BLaER1 treated with 17β-estradiol and CSF1 and Interleukin-3, amounts not matched to agents 10 nM and 100 nM (cell line): ENCODE data around the gene TMEM266.
A peak's percentile ranks its signal among the peaks of the same experiment; 100 is the strongest.

Experiments
- H3K27ac ChIP-seq, 11 experiments: shearing (Covaris generic); formaldehyde crosslinking; 2 replicates each; pipeline ENCODE4 v1.8.1; 2022
- H3K27me3 ChIP-seq, 11 experiments: shearing (Covaris generic); formaldehyde crosslinking; 2 replicates each; pipeline ENCODE4 v1.8.1; 2022
- H3K36me3 ChIP-seq, 11 experiments: shearing (Covaris generic); formaldehyde crosslinking; 2 replicates each; pipeline ENCODE4 v1.8.1; 2022
- H3K4me1 ChIP-seq, 10 experiments: shearing (Covaris generic); formaldehyde crosslinking; 2 replicates each; pipeline ENCODE4 v1.8.1; 2022
- H3K4me2 ChIP-seq, 11 experiments: shearing (Covaris generic); formaldehyde crosslinking; 2 replicates each; pipeline ENCODE4 v1.8.1; 2022
- H3K4me3 ChIP-seq, 10 experiments: shearing (Covaris generic); formaldehyde crosslinking; 2 replicates each; pipeline ENCODE4 v1.8.1; 2022
- H3K9ac ChIP-seq, 11 experiments: shearing (Covaris generic); formaldehyde crosslinking; 2 replicates each; pipeline ENCODE4 v1.8.1; 2022
- H3K9me3 ChIP-seq, 11 experiments: shearing (Covaris generic); formaldehyde crosslinking; replicated peaks in 1 of 11; 2 replicates each; pipeline ENCODE4 v1.8.1; 2022
- H4K20me1 ChIP-seq, 11 experiments: shearing (Covaris generic); formaldehyde crosslinking; 2 replicates each; pipeline ENCODE4 v1.8.1; 2022
- Cebpa-rat ChIP-seq, 11 experiments: shearing (Covaris generic); IDR thresholded peaks; 2 replicates each; pipeline ENCODE4 v1.8.1; 2022

TMEM266 gene

DNA sequence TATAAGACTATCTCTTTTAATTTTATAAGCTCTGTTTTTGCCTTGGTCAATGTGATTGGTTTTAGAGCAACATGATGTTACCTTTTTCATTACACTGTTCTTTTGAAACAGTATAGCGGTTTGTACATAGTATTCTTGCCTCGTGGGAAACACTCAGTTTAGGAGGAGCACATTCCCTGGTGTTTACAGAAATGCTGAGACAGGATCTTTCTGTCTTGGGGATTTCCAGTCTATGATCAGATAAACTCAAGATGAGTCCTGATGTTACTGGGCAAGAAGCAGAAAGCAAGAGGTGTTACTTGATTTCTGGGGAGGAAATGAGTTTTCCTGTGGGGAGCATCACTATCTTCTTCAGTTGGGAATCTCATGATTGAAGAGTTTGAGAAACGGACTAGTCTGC lies 2.5 kb downstream of the TMEM266 start:
- no peak for TF ChIP-seq Cebpa-rat (IDR thresholded peaks at IDR 0.05)
- H3K4me1 ChIP-seq = peaks cover 17 to 56% (median 25%) of the 10 kb centered on the region in 10 experiments
- H3K36me3 ChIP-seq = no peaks in the 10 kb centered on the region
- H3K27me3 ChIP-seq = peaks cover 33 to 52% (median 44%) of the 10 kb centered on the region in 11 experiments
- H4K20me1 ChIP-seq = peaks cover 0 to 11% (median 0%) of the 10 kb centered on the region in 11 experiments; a peak in 6 of 22 replicates
- H3K4me3 ChIP-seq = no peak overlapping the region
- H3K9ac ChIP-seq = no peak overlapping the region
- H3K9me3 ChIP-seq = no peaks in the 10 kb centered on the region
- peak overlapping the region in 2 of 11 experiments; percentile 23 to 37; a peak in 3 of 22 replicates for H3K4me2 ChIP-seq
- no peak overlapping the region for H3K27ac ChIP-seq

DNA sequence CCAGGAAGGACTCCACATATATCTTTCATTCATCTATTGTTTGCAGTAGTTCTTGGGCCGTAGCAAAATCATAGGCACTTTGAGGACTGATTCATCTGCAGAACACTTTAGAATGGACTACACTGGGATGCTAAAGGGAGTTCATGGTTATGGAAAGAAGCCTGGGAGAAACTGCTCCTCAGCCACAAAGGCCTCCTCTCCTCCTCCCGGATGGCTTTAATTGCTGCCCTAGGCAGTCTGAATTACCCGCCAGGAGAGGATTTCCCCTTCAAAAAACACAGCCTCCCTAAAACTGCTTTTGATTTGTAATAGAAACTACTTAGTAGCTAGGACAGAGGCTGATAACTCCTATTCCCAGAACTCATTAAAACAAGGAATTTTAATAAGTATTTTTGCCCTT lies 4.6 kb downstream of the TMEM266 start:
- peaks cover 17 to 35% (median 27%) of the 10 kb centered on the region in 11 experiments for H3K27me3 ChIP-seq

GRCh38 chr15:76065245-76065644 lies 5.5 kb downstream of the TMEM266 start:
- Histone ChIP-seq H3K9ac (no peak overlapping the region), H3K36me3 (no peaks in the 10 kb centered on the region), H3K4me1 (peaks cover 3 to 42% (median 9%) of the 10 kb centered on the region in 10 experiments; a peak in 19 of 20 replicates), H3K27me3 (peaks cover 10 to 28% (median 19%) of the 10 kb centered on the region in 11 experiments), H4K20me1 (peaks cover 0 to 6% (median 0%) of the 10 kb centered on the region in 11 experiments; a peak in 6 of 22 replicates), H3K9me3 (no peaks in the 10 kb centered on the region), H3K27ac (peak overlapping the region in 1 of 11 experiments; percentile 26; a peak in 1 of 22 replicates), H3K4me2 (peak overlapping the region in 5 of 11 experiments; percentile 0 to 77 (median 63); a peak in 9 of 22 replicates), H3K4me3 (no peak overlapping the region)
- TF ChIP-seq Cebpa-rat (IDR thresholded peaks at IDR 0.05) = 0 out of 22 replicates have a peak, but pooled peaks of 2 of the 11 experiments have one; percentile 12 to 31

More for the DNA sequence above, 4.6 kb downstream of the TMEM266 start:
- Histone ChIP-seq H3K4me3 (no peak overlapping the region), H3K9me3 (no peaks in the 10 kb centered on the region), H3K27ac (no peak overlapping the region), H3K9ac (no peak overlapping the region), H3K4me2 (peak overlapping the region in 3 of 11 experiments; percentile 63 to 77 (median 75); a peak in 5 of 22 replicates), H3K36me3 (no peaks in the 10 kb centered on the region), H4K20me1 (peaks cover 0 to 9% (median 0%) of the 10 kb centered on the region in 11 experiments; a peak in 6 of 22 replicates), H3K4me1 (peaks cover 7 to 45% (median 13%) of the 10 kb centered on the region in 10 experiments; a peak in 19 of 20 replicates)
- TF ChIP-seq Cebpa-rat (IDR thresholded peaks at IDR 0.05) = no peak

DNA sequence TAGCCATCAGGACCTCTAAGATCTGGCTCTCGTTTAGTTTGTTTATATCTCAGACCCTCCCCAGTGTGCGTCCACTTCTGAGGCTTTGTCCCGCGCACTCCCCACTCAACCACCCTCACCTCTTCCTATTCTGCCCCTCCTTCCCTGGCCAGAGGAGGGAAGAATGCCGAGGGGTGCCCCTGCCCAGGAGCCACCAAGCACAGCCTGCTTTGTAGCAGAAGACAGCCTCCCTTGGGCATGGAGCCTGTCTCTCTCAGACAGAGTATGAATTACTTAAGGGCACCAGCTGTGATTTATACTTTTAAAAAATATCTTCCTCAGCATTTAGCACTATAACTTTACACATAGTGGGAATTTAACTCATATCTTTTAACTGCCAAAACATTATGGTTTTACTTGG lies 6.0 kb downstream of the TMEM266 start:
- H3K9ac ChIP-seq = peak overlapping the region in 1 of 11 experiments; percentile 41; a peak in 1 of 22 replicates
- H3K9me3 ChIP-seq = no peaks in the 10 kb centered on the region
- TF ChIP-seq Cebpa-rat (IDR thresholded peaks at IDR 0.05) = no peak
- H3K4me2 ChIP-seq = peak overlapping the region in 5 of 11 experiments; percentile 0 to 77 (median 63); a peak in 8 of 22 replicates
- 0 out of 22 replicates have a peak, but pooled peaks cover 0 to under 1% (median 0%) of the 10 kb centered on the region in 11 experiments for H4K20me1 ChIP-seq
- H3K4me1 ChIP-seq = peaks cover 0 to 41% (median 5%) of the 10 kb centered on the region in 10 experiments; a peak in 9 of 20 replicates
- peaks cover 4 to 22% (median 14%) of the 10 kb centered on the region in 11 experiments; a peak in 21 of 22 replicates for H3K27me3 ChIP-seq
- no peaks in the 10 kb centered on the region for H3K36me3 ChIP-seq
- H3K4me3 ChIP-seq = no peak overlapping the region
- peak overlapping the region in 1 of 11 experiments; percentile 26; a peak in 1 of 22 replicates for H3K27ac ChIP-seq

- Histone ChIP-seq H3K4me3 (no peak overlapping the region), H3K27ac (no peak overlapping the region), H4K20me1 (no peaks in the 10 kb centered on the region), H3K4me2 (no peak overlapping the region), H3K9me3 (no peaks in the 10 kb centered on the region), H3K4me1 (peaks cover 0 to 24% (median 3%) of the 10 kb centered on the region in 10 experiments; a peak in 9 of 20 replicates), H3K36me3 (no peaks in the 10 kb centered on the region), H3K9ac (no peak overlapping the region), H3K27me3 (no peaks in the 10 kb centered on the region)
- TF ChIP-seq Cebpa-rat (IDR thresholded peaks at IDR 0.05) = no peak
Observed at GRCh38 chr15:76070192-76070591, 10.4 kb downstream of the TMEM266 start.

DNA sequence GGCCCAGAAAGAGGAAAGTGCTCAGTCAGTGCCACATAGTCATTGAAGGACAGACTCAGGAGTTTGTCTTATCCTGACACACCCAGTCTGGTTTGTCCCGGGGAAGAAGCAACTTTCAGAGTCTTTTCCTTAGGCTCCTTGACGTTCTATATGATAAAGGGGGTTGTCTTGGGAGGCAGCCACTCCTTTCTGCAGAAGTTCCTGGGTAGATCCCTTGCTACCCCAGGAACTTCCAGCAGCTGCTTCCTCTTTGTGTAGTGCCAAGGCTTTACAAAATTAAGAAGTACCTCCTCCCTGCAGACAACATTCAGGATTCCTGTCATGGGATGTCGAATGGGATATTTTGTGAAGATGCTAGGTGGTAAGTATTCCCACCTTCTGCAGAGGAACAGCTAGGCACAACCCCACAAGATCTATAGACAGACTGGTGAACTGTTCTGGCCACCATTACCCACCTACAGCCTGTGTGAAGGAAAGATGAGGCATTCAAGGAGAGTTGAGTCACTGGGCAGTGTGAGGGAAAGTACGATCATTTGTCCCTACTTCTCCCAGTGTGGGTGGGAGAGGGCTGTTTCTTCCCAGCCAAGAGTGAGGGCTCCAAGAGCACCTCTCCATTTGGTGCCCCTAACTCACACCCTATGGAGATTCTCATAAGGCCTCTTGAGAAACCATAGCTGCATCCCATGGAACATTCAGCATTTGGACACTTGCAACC lies 11.3 kb downstream of the TMEM266 start:
- TF ChIP-seq Cebpa-rat (IDR thresholded peaks at IDR 0.05) = no peak
- Histone ChIP-seq H3K9ac (no peak overlapping the region), H4K20me1 (no peaks in the 10 kb centered on the region), H3K4me1 (peaks cover 0 to 17% (median 0%) of the 10 kb centered on the region in 10 experiments; a peak in 6 of 20 replicates), H3K27me3 (no peaks in the 10 kb centered on the region), H3K9me3 (no peaks in the 10 kb centered on the region), H3K27ac (no peak overlapping the region), H3K4me2 (peak overlapping the region in 1 of 11 experiments; percentile 48; a peak in 2 of 22 replicates), H3K36me3 (no peaks in the 10 kb centered on the region), H3K4me3 (no peak overlapping the region)

GRCh38 chr15:76071806-76072205 lies 12.0 kb downstream of the TMEM266 start:
- Histone ChIP-seq H3K4me3 (no peak overlapping the region), H3K9me3 (no peaks in the 10 kb centered on the region), H3K27me3 (no peaks in the 10 kb centered on the region), H3K36me3 (no peaks in the 10 kb centered on the region), H4K20me1 (no peaks in the 10 kb centered on the region), H3K4me2 (no peak overlapping the region), H3K4me1 (peaks cover 0 to 11% (median 0%) of the 10 kb centered on the region in 10 experiments; a peak in 4 of 20 replicates), H3K9ac (no peak overlapping the region), H3K27ac (no peak overlapping the region)
- TF ChIP-seq Cebpa-rat (IDR thresholded peaks at IDR 0.05) = no peak

GRCh38 chr15:76073554-76073953 lies 13.8 kb downstream of the TMEM266 start:
- no peak overlapping the region for H3K4me3 ChIP-seq
- H3K4me2 ChIP-seq = no peak overlapping the region
- peaks cover 3 to 19% (median 6%) of the 10 kb centered on the region in 10 experiments; a peak in 17 of 20 replicates for H3K4me1 ChIP-seq
- no peaks in the 10 kb centered on the region for H3K36me3 ChIP-seq
- TF ChIP-seq Cebpa-rat (IDR thresholded peaks at IDR 0.05) = no peak
- no peak overlapping the region for H3K9ac ChIP-seq
- no peaks in the 10 kb centered on the region for H4K20me1 ChIP-seq
- no peaks in the 10 kb centered on the region for H3K9me3 ChIP-seq
- no peak overlapping the region for H3K27ac ChIP-seq
- no peaks in the 10 kb centered on the region for H3K27me3 ChIP-seq

DNA sequence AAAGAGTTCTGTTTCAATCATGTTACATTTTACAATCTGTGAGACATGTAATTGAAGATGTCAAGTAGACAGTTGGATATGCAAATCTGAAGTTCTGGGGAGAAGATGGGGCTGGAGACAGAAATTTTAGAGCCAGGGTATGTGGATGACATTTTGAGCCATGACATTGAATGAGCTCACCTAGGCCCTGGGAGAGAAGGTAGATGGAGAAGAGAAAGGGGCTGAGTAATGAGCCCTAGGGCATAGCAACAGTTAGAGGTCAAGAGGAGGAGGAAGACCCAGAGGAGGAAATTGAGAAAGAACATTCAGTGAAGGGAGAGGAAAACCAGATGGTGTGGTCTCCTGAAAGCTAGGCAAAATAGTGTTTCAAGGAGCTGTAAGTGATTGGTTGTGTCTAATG lies 15.3 kb downstream of the TMEM266 start:
- no peaks in the 10 kb centered on the region for H3K27me3 ChIP-seq
- H3K36me3 ChIP-seq = no peaks in the 10 kb centered on the region
- no peaks in the 10 kb centered on the region for H4K20me1 ChIP-seq
- peaks cover 6 to 27% (median 11%) of the 10 kb centered on the region in 10 experiments; a peak in 18 of 20 replicates for H3K4me1 ChIP-seq
- H3K9ac ChIP-seq = no peak overlapping the region
- H3K27ac ChIP-seq = no peak overlapping the region
- peak overlapping the region in 2 of 11 experiments; percentile 14 to 23; a peak in 2 of 22 replicates for H3K4me2 ChIP-seq
- no peaks in the 10 kb centered on the region for H3K9me3 ChIP-seq
- no peak overlapping the region for H3K4me3 ChIP-seq
- TF ChIP-seq Cebpa-rat (IDR thresholded peaks at IDR 0.05) = no peak
